Neural cell (in vitro differentiated cells): ENCODE measurements around the gene CCT5.

Source experiments
- EP300 ChIP-seq: fragments of 450-650 bp; conservative IDR thresholded peaks from 2 replicates; pipeline ENCODE4 v1.6.1; 2014; ENCODE audit warnings: antibody characterized with exemption, mild to moderate bottlenecking, moderate library complexity; ENCODE audit not compliant: poor library complexity, severe bottlenecking
- EZH2 ChIP-seq: fragments of 200-600, 300-800 bp; shearing (Covaris generic), sonication (generic); IDR thresholded peaks from 2 replicates; pipeline ENCODE4 v1.6.1; 2014; ENCODE audit warnings: antibody characterized with exemption, low read length, borderline replicate concordance, mild to moderate bottlenecking; ENCODE audit not compliant: insufficient read depth, poor library complexity, severe bottlenecking
- MXI1 ChIP-seq: fragments of 450-650 bp; conservative IDR thresholded peaks from 2 replicates; pipeline ENCODE4 v1.6.1; 2014; ENCODE audit warnings: antibody characterized with exemption, mild to moderate bottlenecking; ENCODE audit not compliant: poor library complexity, severe bottlenecking
- POLR2AphosphoS5 ChIP-seq: IDR thresholded peaks from 2 replicates; pipeline ENCODE4 v1.6.1; 2012
- RAD21 ChIP-seq: fragments of 450-650 bp; conservative IDR thresholded peaks from 2 replicates; pipeline ENCODE4 v1.6.1; 2014; ENCODE audit warnings: antibody characterized with exemption, mild to moderate bottlenecking, moderate library complexity
- SMC3 ChIP-seq: fragments of 450-650 bp; conservative IDR thresholded peaks from 2 replicates; pipeline ENCODE4 v1.6.1; 2014; ENCODE audit warnings: antibody characterized with exemption, mild to moderate bottlenecking, moderate library complexity; ENCODE audit not compliant: poor library complexity
- TAF1 ChIP-seq: IDR thresholded peaks from 2 replicates; pipeline ENCODE4 v1.6.1; 2012; ENCODE audit warnings: low read depth
- TF ChIP-seq, protein P1 (sequence below): fragments of 450-650 bp; IDR thresholded peaks from 2 replicates; pipeline ENCODE4 v1.5.1; 2014; ENCODE audit warnings: antibody characterized with exemption, mild to moderate bottlenecking, moderate library complexity; ENCODE audit not compliant: poor library complexity, severe bottlenecking
- TF ChIP-seq, protein P2 (sequence below): IDR thresholded peaks from 2 replicates; pipeline ENCODE4 v1.6.1; 2012; ENCODE audit warnings: borderline replicate concordance

DNA sequence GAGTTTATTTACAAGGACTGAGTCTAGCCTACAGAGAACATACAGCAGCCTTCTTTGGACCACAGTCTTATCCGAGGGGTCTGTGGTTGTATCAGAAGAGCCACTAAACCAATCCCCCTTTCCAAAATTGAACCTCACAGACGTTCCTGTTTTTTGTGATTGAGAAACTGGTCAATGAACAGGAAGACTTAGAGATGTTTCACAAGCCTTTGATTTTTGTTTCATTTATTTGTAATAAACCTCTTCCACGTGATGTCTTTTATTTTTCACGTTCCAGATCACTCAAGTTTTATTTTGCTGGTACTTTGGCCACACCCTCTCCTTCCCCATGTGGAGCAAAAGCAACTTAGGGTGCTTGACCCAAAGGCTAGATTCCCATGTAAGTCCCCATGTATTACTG lies 16.1 kb downstream of the CCT5 start:
- TF ChIP-seq, protein P1, sequence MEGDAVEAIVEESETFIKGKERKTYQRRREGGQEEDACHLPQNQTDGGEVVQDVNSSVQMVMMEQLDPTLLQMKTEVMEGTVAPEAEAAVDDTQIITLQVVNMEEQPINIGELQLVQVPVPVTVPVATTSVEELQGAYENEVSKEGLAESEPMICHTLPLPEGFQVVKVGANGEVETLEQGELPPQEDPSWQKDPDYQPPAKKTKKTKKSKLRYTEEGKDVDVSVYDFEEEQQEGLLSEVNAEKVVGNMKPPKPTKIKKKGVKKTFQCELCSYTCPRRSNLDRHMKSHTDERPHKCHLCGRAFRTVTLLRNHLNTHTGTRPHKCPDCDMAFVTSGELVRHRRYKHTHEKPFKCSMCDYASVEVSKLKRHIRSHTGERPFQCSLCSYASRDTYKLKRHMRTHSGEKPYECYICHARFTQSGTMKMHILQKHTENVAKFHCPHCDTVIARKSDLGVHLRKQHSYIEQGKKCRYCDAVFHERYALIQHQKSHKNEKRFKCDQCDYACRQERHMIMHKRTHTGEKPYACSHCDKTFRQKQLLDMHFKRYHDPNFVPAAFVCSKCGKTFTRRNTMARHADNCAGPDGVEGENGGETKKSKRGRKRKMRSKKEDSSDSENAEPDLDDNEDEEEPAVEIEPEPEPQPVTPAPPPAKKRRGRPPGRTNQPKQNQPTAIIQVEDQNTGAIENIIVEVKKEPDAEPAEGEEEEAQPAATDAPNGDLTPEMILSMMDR: no peak
- TF ChIP-seq EZH2 (no peak), MXI1 (no peak), EP300 (no peak), TAF1 (no peak), SMC3 (no peak), POLR2AphosphoS5 (no peak), RAD21 (no peak)
- TF ChIP-seq, protein P2, sequence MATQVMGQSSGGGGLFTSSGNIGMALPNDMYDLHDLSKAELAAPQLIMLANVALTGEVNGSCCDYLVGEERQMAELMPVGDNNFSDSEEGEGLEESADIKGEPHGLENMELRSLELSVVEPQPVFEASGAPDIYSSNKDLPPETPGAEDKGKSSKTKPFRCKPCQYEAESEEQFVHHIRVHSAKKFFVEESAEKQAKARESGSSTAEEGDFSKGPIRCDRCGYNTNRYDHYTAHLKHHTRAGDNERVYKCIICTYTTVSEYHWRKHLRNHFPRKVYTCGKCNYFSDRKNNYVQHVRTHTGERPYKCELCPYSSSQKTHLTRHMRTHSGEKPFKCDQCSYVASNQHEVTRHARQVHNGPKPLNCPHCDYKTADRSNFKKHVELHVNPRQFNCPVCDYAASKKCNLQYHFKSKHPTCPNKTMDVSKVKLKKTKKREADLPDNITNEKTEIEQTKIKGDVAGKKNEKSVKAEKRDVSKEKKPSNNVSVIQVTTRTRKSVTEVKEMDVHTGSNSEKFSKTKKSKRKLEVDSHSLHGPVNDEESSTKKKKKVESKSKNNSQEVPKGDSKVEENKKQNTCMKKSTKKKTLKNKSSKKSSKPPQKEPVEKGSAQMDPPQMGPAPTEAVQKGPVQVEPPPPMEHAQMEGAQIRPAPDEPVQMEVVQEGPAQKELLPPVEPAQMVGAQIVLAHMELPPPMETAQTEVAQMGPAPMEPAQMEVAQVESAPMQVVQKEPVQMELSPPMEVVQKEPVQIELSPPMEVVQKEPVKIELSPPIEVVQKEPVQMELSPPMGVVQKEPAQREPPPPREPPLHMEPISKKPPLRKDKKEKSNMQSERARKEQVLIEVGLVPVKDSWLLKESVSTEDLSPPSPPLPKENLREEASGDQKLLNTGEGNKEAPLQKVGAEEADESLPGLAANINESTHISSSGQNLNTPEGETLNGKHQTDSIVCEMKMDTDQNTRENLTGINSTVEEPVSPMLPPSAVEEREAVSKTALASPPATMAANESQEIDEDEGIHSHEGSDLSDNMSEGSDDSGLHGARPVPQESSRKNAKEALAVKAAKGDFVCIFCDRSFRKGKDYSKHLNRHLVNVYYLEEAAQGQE: no peak
